Frontal cortex (tissue), 4 donors: Measurements from ENCODE around the gene ELAVL3. TPM values are rescaled to one million over a fixed set of nuclear protein-coding genes. Genes with fewer than 3 reads are reported as not detected.
"Not testable (repeated sequence)": the region's sequence is repeated elsewhere in the genome, so short reads cannot be mapped to it uniquely, and the experiment has no call there.

ENCODE experiments used
- DNase-seq, 2 donors: peaks; one replicate each; pipeline ENCODE4 v3.0.0; 2012; ENCODE audit warnings: low spot score in 2 of 2
- FAIRE-seq: peaks from 2 replicates; lab custom pipeline; 2012; peaks lifted over from hg19 to GRCh38; lab: Jason Lieb, UNC
- small RNA-seq: library from RNA; depleted of rRNA; stranded (forward); fragments of <200 nt; gene quantifications from one replicate; pipeline ENCODE3, GENCODE V24; 2014
- total RNA-seq: library from RNA; depleted of rRNA; stranded (reverse); fragments of >200 nt; gene quantifications from one replicate; pipeline ENCODE4 v1.2.3, GENCODE V29; 2014
- donor health status: control.
- donor health status: control.
- donor health status: control.

The ELAVL3 gene
- total RNA-seq, 1 donor from 2014 or later, result 98.2 TPM

- peak in 1 of 2 donors; percentile 60 for DNase-seq
- FAIRE-seq, result no peak
Measured at GRCh38 chr19:11420429-11421370, 60.1 kb downstream of the ELAVL3 start.

- DNase-seq (peak in 1 of 2 donors; percentile 55), FAIRE-seq (no peak)
Measured at GRCh38 chr19:11418549-11419506, 62.0 kb downstream of the ELAVL3 start, which contains the start of gene RGL3. RGL3 (minus strand) TSS chr19:11419314; CDS start chr19:11419278, 36 bp downstream.

GRCh38 chr19:11418094-11418548, 62.7 kb downstream of the ELAVL3 start:
- DNase-seq (no peak), FAIRE-seq (no peak)

- DNase-seq (no peak), FAIRE-seq (no peak)
Measured at GRCh38 chr19:11416346-11417052, 64.3 kb downstream of the ELAVL3 start.

GRCh38 chr19:11414544-11414943, 66.3 kb downstream of the ELAVL3 start:
- no peak for DNase-seq
- FAIRE-seq, result no peak

- DNase-seq (no peak), FAIRE-seq (no peak)
Measured at GRCh38 chr19:11410682-11411081, 70.2 kb downstream of the ELAVL3 start.

GRCh38 chr19:11408591-11408990, 72.3 kb downstream of the ELAVL3 start:
- no peak for FAIRE-seq
- no peak for DNase-seq

GRCh38 chr19:11406703-11407236, 74.1 kb downstream of the ELAVL3 start:
- FAIRE-seq, DNase-seq: not testable (repeated sequence)

- DNase-seq (no peak), FAIRE-seq (no peak)
Measured at GRCh38 chr19:11405846-11406643, 74.8 kb downstream of the ELAVL3 start.

GRCh38 chr19:11404588-11405222, 76.1 kb downstream of the ELAVL3 start:
- no peak for FAIRE-seq

GRCh38 chr19:11401808-11402543, 78.9 kb downstream of the ELAVL3 start:
- DNase-seq, result no peak
- no peak for FAIRE-seq

More at GRCh38 chr19:11404588-11405222, 76.1 kb downstream of the ELAVL3 start:
- no peak for DNase-seq

Small RNAs within 50 kb of the gene (small RNA-seq; reads per million reads assigned to genes)
- 0.15 reads per million for gene MIR7974
- gene RF00019, result not detected
- gene RN7SL833P, result 0.13 reads per million

Other genes with a start within 250 kb of the ELAVL3 start
- gene ANGPTL8, start 241.4 kb downstream of the ELAVL3 start, total RNA-seq, result not detected
- gene DOCK6, start 218.5 kb downstream of the ELAVL3 start, total RNA-seq, result 4.1 TPM
- gene TSPAN16, start 184.9 kb downstream of the ELAVL3 start, total RNA-seq, result not detected
- gene RAB3D, start 141.4 kb downstream of the ELAVL3 start, total RNA-seq, result 21.6 TPM
- 27.7 TPM for gene TMEM205, start 134.8 kb downstream of the ELAVL3 start, total RNA-seq
- 2.9 TPM for gene CCDC159, start 134.5 kb downstream of the ELAVL3 start, total RNA-seq
- gene PLPPR2, start 125.6 kb downstream of the ELAVL3 start, total RNA-seq, result 30.6 TPM
- 0.82 TPM for gene SWSAP1, start 106.4 kb downstream of the ELAVL3 start, total RNA-seq
- 3.3 TPM for gene EPOR, start 96.7 kb downstream of the ELAVL3 start, total RNA-seq
- gene RGL3, start 61.7 kb downstream of the ELAVL3 start, total RNA-seq, result 0.41 TPM
- 0.41 TPM for gene ODAD3, start 45.9 kb downstream of the ELAVL3 start, total RNA-seq
- gene PRKCSH, start 45.4 kb downstream of the ELAVL3 start, total RNA-seq, result 39.1 TPM
- gene ZNF653, start 24.8 kb upstream of the ELAVL3 start, total RNA-seq, result 16.3 TPM
- gene ECSIT, start 48.1 kb upstream of the ELAVL3 start, total RNA-seq, result 60.3 TPM
- gene CNN1, start 57.8 kb upstream of the ELAVL3 start, total RNA-seq, result 1.2 TPM
- gene ELOF1, start 78.2 kb upstream of the ELAVL3 start, total RNA-seq, result 19.2 TPM
- gene ACP5, start 96.6 kb upstream of the ELAVL3 start, total RNA-seq, result 0.41 TPM
- gene ZNF627, start 116.4 kb upstream of the ELAVL3 start, total RNA-seq, result 106 TPM